Transverse colon (tissue), 4 donors: Measurements from ENCODE around the gene EDAR. TPM values are rescaled to one million over a fixed set of nuclear protein-coding genes. Genes with fewer than 3 reads are reported as not detected.
A peak's percentile ranks its signal among the peaks of the same experiment; 100 is the strongest.

Experiments used
- DNase-seq: peaks from one replicate; pipeline ENCODE4 v3.0.0-alpha.2; 2019
- H3K27ac ChIP-seq, 4 donors: fragments of 200-600 bp; sonication (generic); 2 replicates each; pipeline ENCODE4 v1.5.1; 2016 to 2018; ENCODE audit warnings: inconsistent platforms in 4 of 4
- H3K27me3 ChIP-seq: fragments of 200-600 bp; sonication (generic); 2 replicates; pipeline ENCODE4 v1.5.1; 2017; ENCODE audit warnings: inconsistent platforms
- H3K36me3 ChIP-seq, 4 donors: fragments of 200-600 bp; sonication (generic); 2 replicates each; pipeline ENCODE4 v1.5.1; 2017 to 2019; ENCODE audit warnings: inconsistent platforms in 4 of 4
- H3K4me1 ChIP-seq, 4 donors: fragments of 200-600 bp; sonication (generic); 2 replicates each; pipeline ENCODE4 v1.5.1; 2017 to 2020; ENCODE audit warnings: inconsistent platforms in 4 of 4
- H3K4me3 ChIP-seq, 4 donors: fragments of 200-600 bp; sonication (generic); 1 replicate in 1 of 4; 2 replicates in 3 of 4; pipeline versions ENCODE4 v1.5.1 to v1.6.1; 2017 to 2019; ENCODE audit warnings: inconsistent platforms in 4 of 4
- H3K9me3 ChIP-seq, 2 donors: fragments of 200-600 bp; sonication (generic); 2 replicates each; pipeline ENCODE4 v1.5.1; 2017 to 2019; ENCODE audit warnings: inconsistent platforms in 2 of 2
- EP300 ChIP-seq: sonication (generic); formaldehyde crosslinking; IDR thresholded peaks from one replicate; pipeline ENCODE4 v1.6.1; 2017; ENCODE audit warnings: antibody characterized with exemption, low read depth
- POLR2A ChIP-seq: fragments of 450-650 bp; IDR thresholded peaks from one replicate; pipeline ENCODE4 v1.6.1; 2016; ENCODE audit warnings: antibody characterized with exemption, mild to moderate bottlenecking, moderate library complexity
- POLR2AphosphoS5 ChIP-seq, 3 donors: sonication (generic); formaldehyde crosslinking; IDR thresholded peaks; one replicate each; pipeline ENCODE4 v1.6.1; 2016; ENCODE audit warnings: antibody characterized with exemption in 3 of 3
- WGBS, 2 donors: methylation state at CpG; one replicate each; pipeline ENCODE4 v1.1.5; 2018; ENCODE audit warnings: low coverage in 1 of 2; 5-methylcytosine and 5-hydroxymethylcytosine counted together
- in situ Hi-C, 4 donors: fragments of 200-750 bp; cut with MboI; loops; one replicate each; pipeline versions ENCODE4 v1.15.0 to v1.15.1; 2017; ENCODE audit warnings: low sequenced_read_pairs in 3 of 4, low pct_ligation_motif_present in 1 of 4, low pct_unique_long_range_greater_than_20kb in 1 of 4
- intact Hi-C: fragments of 100-400 bp; cut with DNase I; formaldehyde crosslinking; loops from one replicate; pipeline ENCODE4 v1.15.1; 2023; ENCODE audit warnings: low total_unique reads
- total RNA-seq, 4 donors: library from RNA; depleted of rRNA; stranded (reverse); fragments of >200 nt; gene quantifications; one replicate each; pipeline ENCODE4 v1.1.0, GENCODE V29; 2016
- TF ChIP-seq, protein P1 (sequence below), 5 experiments: fragments of 200-600 bp in 3 of 5; fragments of 450-650 bp in 2 of 5; sonication (generic) in 3 of 5; IDR thresholded peaks; 1 replicate in 2 of 5; 2 replicates in 3 of 5; pipeline ENCODE4 v1.5.1; 2016 to 2017; ENCODE audit warnings: antibody characterized with exemption in 5 of 5, inconsistent platforms in 3 of 5, mild to moderate bottlenecking in 2 of 5, moderate library complexity in 1 of 5

EDAR gene
- total RNA-seq, 4 donors from 2014 or later, result 0.14 to 0.64 TPM; not detected in 2

DNA sequence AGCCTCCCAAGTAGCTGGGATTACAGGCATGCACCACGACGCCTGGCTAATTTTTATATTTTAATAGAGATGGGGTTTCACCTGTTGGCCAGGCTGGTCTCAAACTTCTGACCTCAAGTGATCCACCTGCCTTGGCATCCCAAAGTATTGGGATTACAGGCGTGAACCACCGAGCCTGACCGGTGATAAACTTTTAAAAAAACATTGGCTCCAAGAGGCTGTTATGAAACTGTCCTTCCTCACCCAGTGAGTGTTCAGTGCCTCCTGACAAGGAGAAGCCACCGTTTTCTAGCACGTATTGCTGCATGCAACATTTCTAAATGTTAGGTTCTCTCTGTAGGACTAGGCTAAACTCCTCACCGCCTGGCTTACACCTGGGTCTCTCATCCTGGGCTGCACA, 63.3 kb downstream of the EDAR start:
- 82 to 100% methylated on average over 2 to 8 of the region's 8 CpGs for WGBS, 2 donors
- in situ Hi-C loops, result no loop called here
- no peak overlapping the region for H3K27ac ChIP-seq

DNA sequence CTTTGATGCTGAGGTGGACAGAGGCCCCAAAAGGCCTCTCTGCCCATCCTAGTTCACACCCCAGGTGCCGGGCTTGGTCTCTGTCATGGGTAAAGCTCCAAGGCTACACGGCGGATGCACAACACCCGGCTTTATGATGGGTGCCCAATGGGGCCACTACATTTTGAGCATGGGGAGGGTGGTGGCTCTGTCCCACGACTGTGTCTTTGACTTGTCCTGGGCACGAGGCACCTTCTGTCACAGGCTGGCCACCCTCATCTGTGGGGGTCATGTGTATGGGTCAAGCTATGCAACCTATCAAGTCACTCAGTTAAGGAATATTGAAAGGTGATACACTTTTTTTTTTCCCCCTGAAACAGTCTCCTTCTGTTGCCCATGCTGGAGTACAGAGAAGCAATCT, 63.7 kb downstream of the EDAR start:
- DNase-seq, result no peak
- H3K4me1 ChIP-seq, result peaks cover 0 to 13% (median 7%) of the 10 kb centered on the region in 4 donors
- in situ Hi-C loops (no loop called here), intact Hi-C loops (no loop called here)
- H3K27me3 ChIP-seq, result no peaks in the 10 kb centered on the region
- H3K9me3 ChIP-seq, result no peaks in the 10 kb centered on the region
- TF ChIP-seq EP300, result no peak
- WGBS, 2 donors, result 84% methylated on average over 6 of the region's 6 CpGs; no CpG with 5 or more reads in 1 of the 2 donors
- no peak overlapping the region for H3K4me3 ChIP-seq
- H3K36me3 ChIP-seq, result no peaks in the 10 kb centered on the region
- no peak overlapping the region for H3K27ac ChIP-seq

More for the DNA sequence above, 63.3 kb downstream of the EDAR start:
- TF ChIP-seq, protein P1, sequence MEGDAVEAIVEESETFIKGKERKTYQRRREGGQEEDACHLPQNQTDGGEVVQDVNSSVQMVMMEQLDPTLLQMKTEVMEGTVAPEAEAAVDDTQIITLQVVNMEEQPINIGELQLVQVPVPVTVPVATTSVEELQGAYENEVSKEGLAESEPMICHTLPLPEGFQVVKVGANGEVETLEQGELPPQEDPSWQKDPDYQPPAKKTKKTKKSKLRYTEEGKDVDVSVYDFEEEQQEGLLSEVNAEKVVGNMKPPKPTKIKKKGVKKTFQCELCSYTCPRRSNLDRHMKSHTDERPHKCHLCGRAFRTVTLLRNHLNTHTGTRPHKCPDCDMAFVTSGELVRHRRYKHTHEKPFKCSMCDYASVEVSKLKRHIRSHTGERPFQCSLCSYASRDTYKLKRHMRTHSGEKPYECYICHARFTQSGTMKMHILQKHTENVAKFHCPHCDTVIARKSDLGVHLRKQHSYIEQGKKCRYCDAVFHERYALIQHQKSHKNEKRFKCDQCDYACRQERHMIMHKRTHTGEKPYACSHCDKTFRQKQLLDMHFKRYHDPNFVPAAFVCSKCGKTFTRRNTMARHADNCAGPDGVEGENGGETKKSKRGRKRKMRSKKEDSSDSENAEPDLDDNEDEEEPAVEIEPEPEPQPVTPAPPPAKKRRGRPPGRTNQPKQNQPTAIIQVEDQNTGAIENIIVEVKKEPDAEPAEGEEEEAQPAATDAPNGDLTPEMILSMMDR (IDR thresholded peaks at IDR 0.05), result no peak
- no peak for TF ChIP-seq EP300
- TF ChIP-seq POLR2AphosphoS5 (IDR thresholded peaks at IDR 0.05), result no peak
- TF ChIP-seq POLR2A, result no peak
- DNase-seq, result no peak
- peaks cover 0 to 13% (median 7%) of the 10 kb centered on the region in 4 donors for H3K4me1 ChIP-seq
- no peaks in the 10 kb centered on the region for H3K36me3 ChIP-seq
- H3K9me3 ChIP-seq, result no peaks in the 10 kb centered on the region
- intact Hi-C loops, result no loop called here
- H3K27me3 ChIP-seq, result no peaks in the 10 kb centered on the region
- no peak overlapping the region for H3K4me3 ChIP-seq

DNA sequence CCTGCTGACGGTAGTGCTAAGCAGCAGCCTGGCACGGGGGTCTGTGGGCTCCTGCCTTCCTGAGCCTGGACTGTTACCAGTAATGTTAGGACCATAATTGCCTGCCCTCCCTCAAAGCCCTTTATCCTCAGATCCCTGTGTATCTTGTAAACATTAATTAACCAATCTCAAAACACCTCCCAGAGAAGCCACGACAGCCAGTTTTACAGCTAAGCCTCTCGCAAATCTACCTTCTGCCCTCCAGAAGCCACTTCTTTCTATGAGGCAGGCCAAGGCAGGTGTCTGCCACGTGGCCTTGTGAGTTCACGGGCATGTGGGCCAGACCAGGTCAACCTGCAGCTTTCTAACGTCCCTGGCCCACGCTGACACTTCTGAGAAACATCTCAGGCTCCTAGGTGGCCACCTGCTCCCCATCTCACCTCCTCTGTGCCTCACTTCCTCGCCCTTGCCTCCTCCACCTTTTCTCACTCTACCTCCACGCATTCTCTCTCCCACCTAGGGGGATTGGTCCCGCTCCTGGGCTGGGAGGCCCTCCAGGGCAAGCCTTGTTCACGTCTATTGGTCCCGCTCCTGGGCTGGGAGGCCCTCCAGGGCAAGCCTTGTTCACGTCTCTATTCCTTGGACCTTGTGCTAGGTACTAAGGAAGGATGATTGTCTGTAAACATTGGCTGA, 64.3 kb downstream of the EDAR start:
- Histone ChIP-seq H3K27me3 (no peaks in the 10 kb centered on the region), H3K36me3 (no peaks in the 10 kb centered on the region), H3K9me3 (no peaks in the 10 kb centered on the region), H3K4me3 (no peak overlapping the region), H3K27ac (peak overlapping the region in 1 of 4 donors; percentile 13), H3K4me1 (peaks cover 0 to 13% (median 7%) of the 10 kb centered on the region in 4 donors)
- DNase-seq, result no peak
- TF ChIP-seq POLR2A (no peak), EP300 (no peak)
- intact Hi-C loops, result no loop called here
- in situ Hi-C loops, result no loop called here
- 63 to 72% methylated on average over 3 to 14 of the region's 14 CpGs for WGBS, 2 donors

DNA sequence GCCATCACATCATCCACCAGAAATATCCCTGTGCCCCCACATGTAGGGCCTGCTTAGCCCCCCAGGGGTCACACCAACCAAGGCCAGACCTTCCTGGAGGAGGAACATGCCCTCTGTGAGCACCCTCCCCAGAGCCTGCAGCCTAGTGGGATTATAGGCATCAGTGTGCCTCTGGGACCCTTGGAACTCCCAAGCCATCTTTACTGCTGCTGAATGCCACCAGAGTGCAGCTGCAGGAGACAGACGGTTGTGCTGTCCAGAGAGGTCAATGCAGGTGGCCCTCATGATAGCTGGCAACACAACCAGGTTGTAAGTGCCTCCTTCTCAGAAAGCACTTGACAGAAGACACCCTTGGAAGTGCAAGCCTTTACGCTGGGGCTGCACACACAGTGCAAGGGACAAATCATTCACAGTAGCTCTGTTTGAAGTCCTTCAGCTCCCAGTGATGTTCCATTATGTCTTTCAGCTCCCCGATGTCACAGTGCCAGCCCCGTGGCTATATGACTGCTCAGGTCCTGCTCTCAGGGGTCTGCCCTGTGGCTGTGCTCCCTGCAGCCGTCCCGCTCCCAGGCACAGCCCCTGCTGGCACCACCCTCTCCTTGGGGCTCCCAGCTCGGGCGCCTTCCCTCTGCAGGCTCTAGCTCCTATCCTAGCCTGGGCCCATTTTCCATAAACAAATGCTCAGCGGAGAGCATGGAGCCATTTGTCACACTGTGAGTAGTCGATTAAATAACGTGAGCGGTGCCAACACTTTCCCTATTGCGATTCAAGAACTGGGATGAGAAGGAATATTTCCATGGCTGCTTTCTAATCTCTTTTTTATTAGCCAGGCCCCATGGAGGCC, 65.1 kb downstream of the EDAR start:
- Histone ChIP-seq H3K36me3 (no peaks in the 10 kb centered on the region), H3K4me3 (no peak overlapping the region), H3K27me3 (no peaks in the 10 kb centered on the region), H3K27ac (peak overlapping the region in 1 of 4 donors; percentile 34), H3K9me3 (no peaks in the 10 kb centered on the region), H3K4me1 (peaks cover 0 to 13% (median 7%) of the 10 kb centered on the region in 4 donors)
- in situ Hi-C loops, result no loop called here
- intact Hi-C loops, result no loop called here
- no peak for DNase-seq
- TF ChIP-seq POLR2AphosphoS5 (IDR thresholded peaks at IDR 0.05), result peak in 2 of 3 donors; percentile 10 to 37
- TF ChIP-seq, protein P1 (IDR thresholded peaks at IDR 0.05), result no peak
- WGBS, 2 donors, result 82% methylated on average over 13 of the region's 13 CpGs; no CpG with 5 or more reads in 1 of the 2 donors

DNA sequence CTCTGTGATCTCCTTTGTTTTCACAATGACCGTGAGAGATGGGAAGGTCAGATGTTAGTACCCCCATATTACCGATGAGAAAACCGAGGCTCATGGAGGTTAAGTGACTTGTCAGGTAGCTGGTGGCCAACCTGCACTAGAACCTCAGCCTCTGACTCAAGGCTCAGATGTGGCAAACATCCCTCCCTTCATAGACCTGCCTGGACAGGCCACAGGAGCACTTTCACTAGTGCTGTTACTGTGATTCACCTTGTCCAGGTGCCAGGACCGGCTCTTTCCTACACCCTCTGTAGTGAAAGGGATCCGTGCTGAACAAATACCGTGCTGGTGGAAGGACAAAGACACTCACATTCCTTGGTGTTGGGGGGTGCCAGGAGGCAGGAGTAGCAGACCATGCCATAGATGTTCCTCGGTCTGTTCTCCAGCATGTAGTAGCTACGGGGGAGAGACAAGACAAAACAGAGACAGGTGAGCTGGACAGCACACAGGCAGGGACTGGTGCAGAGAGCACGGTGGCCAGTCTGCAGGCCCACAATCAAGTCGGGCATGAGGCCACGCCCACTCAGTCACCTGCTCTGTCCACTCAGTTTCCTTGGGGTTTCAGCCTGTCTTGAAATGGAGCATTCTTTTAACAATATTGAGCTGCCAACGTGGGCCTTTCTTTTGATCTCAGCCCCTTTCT, 65.9 kb downstream of the EDAR start:
- H3K4me3 ChIP-seq, result no peak overlapping the region
- intact Hi-C loops (no loop called here), in situ Hi-C loops (no loop called here)
- DNase-seq, result no peak
- H3K36me3 ChIP-seq, result no peaks in the 10 kb centered on the region
- no peaks in the 10 kb centered on the region for H3K27me3 ChIP-seq
- peak overlapping the region in 1 of 4 donors; percentile 8 for H3K27ac ChIP-seq
- 61 to 70% methylated on average over 2 to 12 of the region's 12 CpGs for WGBS, 2 donors
- H3K9me3 ChIP-seq, result no peaks in the 10 kb centered on the region
- peaks cover 0 to 13% (median 7%) of the 10 kb centered on the region in 4 donors for H3K4me1 ChIP-seq
- TF ChIP-seq EP300, result no peak
- TF ChIP-seq POLR2AphosphoS5 (IDR thresholded peaks at IDR 0.05), result no peak
- TF ChIP-seq, protein P1 (IDR thresholded peaks at IDR 0.05), result no peak
- TF ChIP-seq POLR2A, result no peak
